GM12878 (cell line): ENCODE data around the gene OAS1. TPM values are rescaled to one million over a fixed set of nuclear protein-coding genes. Genes with fewer than 3 reads are reported as not detected.

Source experiments
- ATAC-seq: fragments of 200-7000 bp; cut with Tn5 transposase; 3 replicates; pipeline ENCODE4 v1.9.1; 2020; ENCODE audit warnings: mild to moderate bottlenecking, moderate library complexity
- BruUV-seq: library from RNA; stranded (reverse); fragments of 400-500 nt; replicated peaks from 2 replicates; lab custom pipeline; 2021; lab: Mats Ljungman, UMichigan
- CTCF ChIA-PET: fragments of 300-600 bp; sonication (Branson Sonifier 250); formaldehyde crosslinking; extraction: SDS; loops from one replicate; lab custom pipeline; 2021; ENCODE audit warnings: inconsistent platforms; lab: Yijun Ruan, JAX
- POLR2A ChIA-PET: fragments of 350-600 bp; formaldehyde crosslinking; extraction: SDS; loops from one replicate; lab custom pipeline; 2021; ENCODE audit warnings: inconsistent platforms; lab: Charles Lee
- RAD21 ChIA-PET: fragments of 300-600 bp; sonication (Branson Sonifier 250); formaldehyde crosslinking; loops from one replicate; lab custom pipeline; 2023; ENCODE audit warnings: antibody characterized with exemption; ENCODE audit not compliant: unreplicated experiment; lab: Charles Lee
- SMC1A ChIA-PET: fragments of 300-600 bp; sonication (Branson Sonifier 250); formaldehyde crosslinking; loops from one replicate; lab custom pipeline; 2023; ENCODE audit not compliant: unreplicated experiment, uncharacterized antibody; lab: Charles Lee
- DNase-seq: peaks from one replicate; pipeline ENCODE4 v3.0.0-alpha.2; 2011; ENCODE audit warnings: low read depth, low spot score
- FAIRE-seq: peaks from 3 replicates; lab custom pipeline; 2011; peaks lifted over from hg19 to GRCh38; lab: Jason Lieb, UNC
- H2AFZ ChIP-seq: 2 replicates; pipeline ENCODE4 v1.6.0; 2011; ENCODE audit warnings: low read depth, low read length, control low read depth; ENCODE audit not compliant: control insufficient read depth
- H3K27ac ChIP-seq: 2 replicates; pipeline ENCODE4 v1.5.1; 2011; ENCODE audit warnings: control low read depth; ENCODE audit not compliant: control insufficient read depth, insufficient read depth
- H3K27me3 ChIP-seq, 2 experiments: replicated peaks in 1 of 2; 2 replicates each; pipeline versions ENCODE4 v1.6.0 to v1.6.1; 2011; ENCODE audit warnings: low read length in 1 of 2; ENCODE audit not compliant: control insufficient read depth in 2 of 2, insufficient read depth in 2 of 2
- H3K36me3 ChIP-seq, 2 experiments: 2 replicates each; pipeline ENCODE4 v1.5.1; 2011; ENCODE audit warnings: low read length in 1 of 2; ENCODE audit not compliant: control insufficient read depth in 2 of 2, insufficient read depth in 2 of 2
- H3K4me1 ChIP-seq: 2 replicates; pipeline ENCODE4 v1.6.1; 2011; ENCODE audit warnings: mild to moderate bottlenecking, low read length, moderate library complexity, mixed read lengths; ENCODE audit not compliant: control insufficient read depth, insufficient read depth
- H3K4me2 ChIP-seq: 2 replicates; pipeline ENCODE4 v1.6.0; 2011; ENCODE audit warnings: control low read depth; ENCODE audit not compliant: control insufficient read depth, insufficient read depth
- H3K4me3 ChIP-seq: fragments of 200-600 bp; sonication (generic); 2 replicates; pipeline ENCODE4 v1.5.1; 2016
- H3K79me2 ChIP-seq: 2 replicates; pipeline ENCODE4 v1.6.0; 2011; ENCODE audit warnings: low read length; ENCODE audit not compliant: control insufficient read depth, insufficient read depth
- H3K9ac ChIP-seq: 2 replicates; pipeline ENCODE4 v1.8.0; 2011; ENCODE audit warnings: low read length, control low read depth, mixed read lengths; ENCODE audit not compliant: control insufficient read depth, insufficient read depth
- H3K9me3 ChIP-seq: replicated peaks from 3 replicates; pipeline ENCODE4 v1.5.1; 2011; ENCODE audit warnings: mild to moderate bottlenecking, low read length; ENCODE audit not compliant: control insufficient read depth, insufficient read depth
- H4K20me1 ChIP-seq: 2 replicates; pipeline ENCODE4 v1.6.0; 2011; ENCODE audit not compliant: control insufficient read depth, insufficient read depth
- ATF2 ChIP-seq: IDR thresholded peaks from 2 replicates; pipeline ENCODE4 v1.6.1; 2012; ENCODE audit warnings: low read length, inconsistent platforms
- BHLHE40 ChIP-seq, 2 experiments: fragments of 450-650 bp in 1 of 2; IDR thresholded peaks; 2 replicates each; pipeline ENCODE4 v1.6.1; 2011 to 2017; ENCODE audit warnings: low read depth in 2 of 2, borderline replicate concordance in 1 of 2, improper control_type of control experiment in 1 of 2, low read length in 1 of 2, mild to moderate bottlenecking in 1 of 2
- CREB1 ChIP-seq: IDR thresholded peaks from 2 replicates; pipeline ENCODE4 v1.6.1; 2012; ENCODE audit warnings: low read depth, mild to moderate bottlenecking, inconsistent platforms
- CREM ChIP-seq: IDR thresholded peaks from 2 replicates; pipeline ENCODE4 v1.6.1; 2014; ENCODE audit warnings: antibody characterized with exemption, low read depth
- CTCF ChIP-seq, 3 experiments: IDR thresholded peaks in 2 of 3; conservative IDR thresholded peaks in 1 of 3; 2 replicates each; pipeline ENCODE4 v1.5.1; 2011; ENCODE audit warnings: low read depth in 3 of 3, low read length in 3 of 3, mild to moderate bottlenecking in 3 of 3, control low read depth in 2 of 3, moderate library complexity in 2 of 3, inconsistent platforms in 1 of 3, mixed read lengths in 1 of 3; ENCODE audit not compliant: control insufficient read depth in 2 of 3, insufficient read depth in 1 of 3; ENCODE audit errors: extremely low read depth in 1 of 3
- EED ChIP-seq: sonication (generic); IDR thresholded peaks from 2 replicates; pipeline ENCODE4 v1.6.1; 2016; ENCODE audit warnings: antibody characterized with exemption, low read depth
- FOXK2 ChIP-seq: fragments of 450-650 bp; IDR thresholded peaks from 2 replicates; pipeline ENCODE4 v1.6.1; 2017; ENCODE audit warnings: mild to moderate bottlenecking, moderate library complexity
- GABPA ChIP-seq: IDR thresholded peaks from 2 replicates; pipeline ENCODE4 v1.6.1; 2014; ENCODE audit warnings: antibody characterized with exemption, low read depth, mild to moderate bottlenecking, inconsistent platforms
- JUNB ChIP-seq: IDR thresholded peaks from 2 replicates; pipeline ENCODE4 v1.6.1; 2016; ENCODE audit warnings: antibody characterized with exemption, mild to moderate bottlenecking
- KLF5 ChIP-seq: fragments of 450-650 bp; IDR thresholded peaks from 2 replicates; pipeline ENCODE4 v1.6.1; 2014; ENCODE audit warnings: mild to moderate bottlenecking; ENCODE audit not compliant: partially characterized antibody
- PBX3 ChIP-seq: IDR thresholded peaks from 2 replicates; pipeline ENCODE4 v1.6.1; 2011; ENCODE audit warnings: mild to moderate bottlenecking, low read depth, low read length, moderate library complexity; ENCODE audit not compliant: insufficient replicate concordance
- POLR2A ChIP-seq: IDR thresholded peaks from 2 replicates; pipeline ENCODE4 v1.6.1; 2011; ENCODE audit warnings: low read depth, mild to moderate bottlenecking, low read length
- RUNX3 ChIP-seq: IDR thresholded peaks from 2 replicates; pipeline ENCODE4 v1.6.1; 2012; ENCODE audit warnings: low read length, inconsistent platforms
- STAT1 ChIP-seq: fragments of 450-650 bp; conservative IDR thresholded peaks from 2 replicates; pipeline ENCODE4 v1.6.1; 2014; ENCODE audit warnings: antibody characterized with exemption, mild to moderate bottlenecking
- TBL1XR1 ChIP-seq: IDR thresholded peaks from 2 replicates; pipeline ENCODE4 v1.6.1; 2012; ENCODE audit warnings: low read depth, low read length, improper control_type of control experiment
- TCF7 ChIP-seq: IDR thresholded peaks from 2 replicates; pipeline ENCODE4 v1.6.1; 2014; ENCODE audit warnings: antibody characterized with exemption, borderline replicate concordance
- WGBS: methylation state at CpG from one replicate; pipeline ENCODE4 v1.1.6; 2016; ENCODE audit warnings: low lambda C conversion rate; ENCODE audit not compliant: insufficient replicate concordance, insufficient coverage; ENCODE audit errors: missing lambda C conversion rate; 5-methylcytosine and 5-hydroxymethylcytosine counted together
- in situ Hi-C: fragments of 300-500 bp; cut with MboI; formaldehyde crosslinking; loops from 9 replicates; pipeline ENCODE4 v1.14.3; 2018; ENCODE audit warnings: mixed read lengths
- intact Hi-C: fragments of 100-400 bp; cut with micrococcal nuclease; formaldehyde crosslinking; loops from one replicate; pipeline ENCODE4 v1.14.2; 2022; ENCODE audit not compliant: unreplicated experiment
- polyA plus RNA-seq, 11 experiments: library from polyadenylated mRNA; depleted of rRNA in 4 of 11; unstranded in 6 of 11; stranded (reverse) in 5 of 11; fragments of >200 nt; fragmentation: Nextera tagmentation in 4 of 11; fragmentation: Illumina TruSeq in 1 of 11; extraction: Ambion mirVana in 4 of 11; extraction: Trizol in 1 of 11; gene quantifications; 1 replicate in 1 of 11; 2 replicates in 10 of 11; pipeline versions ENCODE4 v1.2.1 to v1.2.3, GENCODE V29; 2011 to 2016; ENCODE audit warnings: inconsistent platforms in 2 of 11, missing spikeins in 2 of 11, low read depth in 1 of 11
- total RNA-seq, 4 experiments: library from RNA; depleted of rRNA in 3 of 4; stranded (reverse); fragments of >200 nt in 3 of 4; fragmentation: Illumina TruSeq in 1 of 4; extraction: Trizol in 1 of 4; gene quantifications; 2 replicates each; pipeline versions ENCODE4 v1.2.1 to v1.2.3, GENCODE V29; 2013 to 2021
- TF ChIP-seq, protein P1 (sequence below): IDR thresholded peaks from 2 replicates; pipeline ENCODE4 v1.6.1; 2012; ENCODE audit warnings: low read depth, low read length, improper control_type of control experiment

The OAS1 gene
- total and polyA plus RNA-seq, 10 of the 15 experiments (the other 5 are each of a cell fraction or from before 2014, with no cell fraction given): 44.7 to 287 (median 64.3) TPM

GRCh38 chr12:112947761-112948160 is 41.0 kb downstream of the OAS1 start:
- H3K27ac ChIP-seq: no peak overlapping the region
- no peak overlapping the region for H3K9ac ChIP-seq
- ChIA-PET POLR2A (interaction anchor here (0.6 kb wide), 1 partner anchor 29 kb away, joined by 3 read pairs; no protein-coding TSS in a partner anchor), RAD21 (no interaction called here), CTCF (interaction anchor here (0.6 kb wide), 1 partner anchor 97 kb away, joined by 3 read pairs; no protein-coding TSS in a partner anchor), SMC1A (no interaction called here)
- no peak overlapping the region for H2AFZ ChIP-seq
- BruUV-seq: no TSS peak
- peaks cover under 1% of the 10 kb centered on the region; the same call in 1 of the 2 replicates for H3K79me2 ChIP-seq
- H4K20me1 ChIP-seq: no peaks in the 10 kb centered on the region
- DNase-seq: no peak
- H3K4me3 ChIP-seq: no peak overlapping the region
- H3K36me3 ChIP-seq: peaks cover 0 to 16% of the 10 kb centered on the region in 2 experiments; a peak in 2 of 4 replicates
- intact Hi-C loops: no loop called here
- no peak overlapping the region for H3K4me2 ChIP-seq
- no peaks in the 10 kb centered on the region for H3K9me3 ChIP-seq
- H3K27me3 ChIP-seq: no peaks in the 10 kb centered on the region
- in situ Hi-C loops: no loop called here
- TF ChIP-seq, protein P1, sequence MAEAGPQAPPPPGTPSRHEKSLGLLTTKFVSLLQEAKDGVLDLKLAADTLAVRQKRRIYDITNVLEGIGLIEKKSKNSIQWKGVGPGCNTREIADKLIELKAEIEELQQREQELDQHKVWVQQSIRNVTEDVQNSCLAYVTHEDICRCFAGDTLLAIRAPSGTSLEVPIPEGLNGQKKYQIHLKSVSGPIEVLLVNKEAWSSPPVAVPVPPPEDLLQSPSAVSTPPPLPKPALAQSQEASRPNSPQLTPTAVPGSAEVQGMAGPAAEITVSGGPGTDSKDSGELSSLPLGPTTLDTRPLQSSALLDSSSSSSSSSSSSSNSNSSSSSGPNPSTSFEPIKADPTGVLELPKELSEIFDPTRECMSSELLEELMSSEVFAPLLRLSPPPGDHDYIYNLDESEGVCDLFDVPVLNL: no peak
- TF ChIP-seq EED (no peak), POLR2A (no peak), FOXK2 (no peak), GABPA (no peak), CREB1 (no peak), CTCF (IDR thresholded peaks at IDR 0.05 in 2 of 3, conservative IDR thresholded peaks at IDR 0.05 in 1 of 3; ENCODE audit: control insufficient read depth in 2 of 3, extremely low read depth in 1 of 3, insufficient read depth in 1 of 3, low read depth in 3 of 3, low read length in 3 of 3) (no peak), STAT1 (no peak), TBL1XR1 (no peak), BHLHE40 (IDR thresholded peaks at IDR 0.05; ENCODE audit: borderline replicate concordance in 1 of 2, low read depth in 2 of 2, low read length in 1 of 2) (no peak), JUNB (no peak), ATF2 (no peak), PBX3 (no peak), CREM (no peak), TCF7 (no peak), KLF5 (no peak), RUNX3 (no peak)
- no peak for FAIRE-seq
- no peaks in the 10 kb centered on the region for H3K4me1 ChIP-seq
- 92% methylated on average over 5 of the region's 5 CpGs for WGBS
- no peak for ATAC-seq
